Activated T-cell treated with anti-CD3 and anti-CD28 coated beads for 48 hours (primary cell): ENCODE measurements around the gene FJX1.
"Not testable (repeated sequence)": the region's sequence is repeated elsewhere in the genome, so short reads cannot be mapped to it uniquely, and the experiment has no call there.

Experiments used
- DNase-seq: peaks from one replicate; pipeline ENCODE4 v3.0.0-alpha.2; 2020; ENCODE audit warnings: low read depth

FJX1 gene

DNA sequence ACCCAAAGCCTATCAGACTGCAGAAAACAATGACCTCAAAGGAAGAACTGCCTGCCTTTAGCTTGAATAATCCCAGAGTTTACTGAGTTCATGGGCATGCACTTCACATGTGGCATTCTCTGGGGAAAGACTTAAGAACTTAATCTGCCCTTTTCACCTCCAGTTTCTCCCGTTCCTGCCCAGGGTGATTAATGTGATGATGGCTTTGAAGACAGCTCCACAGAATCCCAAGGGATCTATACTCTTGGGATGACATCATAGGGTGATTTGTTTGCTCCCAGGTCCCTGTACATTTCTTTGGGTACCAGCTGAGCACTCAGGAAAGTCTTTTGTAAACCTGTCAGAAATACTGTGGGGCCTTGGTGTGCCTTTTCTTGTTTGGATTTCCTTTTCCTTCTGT, 14.0 kb downstream of the FJX1 start:
- no peak for DNase-seq

DNA sequence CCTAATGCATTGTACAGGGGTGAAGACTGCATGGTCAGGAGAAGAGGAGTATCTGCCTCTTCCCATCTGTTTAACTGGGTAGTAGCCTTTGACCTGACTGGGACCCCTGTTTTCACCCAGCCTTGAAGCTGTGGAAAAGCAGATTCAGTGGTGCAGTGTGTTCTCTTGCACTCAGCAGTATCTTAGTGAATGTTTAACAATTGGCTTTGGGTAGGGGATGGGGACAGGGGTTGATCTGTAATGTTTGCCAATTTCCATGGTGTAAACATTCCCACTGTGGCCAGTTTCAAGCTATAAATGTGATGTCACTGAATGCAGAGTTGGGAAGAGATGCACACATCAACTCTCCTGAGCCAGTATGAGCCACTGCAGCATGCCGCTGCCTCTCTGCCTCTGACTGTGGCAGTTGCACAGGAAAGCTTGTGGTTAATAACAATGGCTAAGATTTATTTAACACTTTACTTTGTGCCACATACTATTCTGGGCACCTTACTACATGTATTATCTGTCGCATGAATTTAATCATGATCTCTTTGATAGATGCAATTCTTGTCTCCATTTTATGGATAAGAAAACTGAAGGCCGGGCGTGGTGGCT, 15.7 kb downstream of the FJX1 start:
- DNase-seq: no peak

- DNase-seq: no peak
These were observed 17.7 kb downstream of the FJX1 start for GRCh38 chr11:35635933-35636332.

- no peak for DNase-seq
These were observed 21.4 kb downstream of the FJX1 start for GRCh38 chr11:35639591-35640179.

- no peak for DNase-seq
These were observed 23.1 kb downstream of the FJX1 start for GRCh38 chr11:35641171-35641897.

- DNase-seq: no peak
These were observed 23.7 kb downstream of the FJX1 start for GRCh38 chr11:35641964-35642363.

DNA sequence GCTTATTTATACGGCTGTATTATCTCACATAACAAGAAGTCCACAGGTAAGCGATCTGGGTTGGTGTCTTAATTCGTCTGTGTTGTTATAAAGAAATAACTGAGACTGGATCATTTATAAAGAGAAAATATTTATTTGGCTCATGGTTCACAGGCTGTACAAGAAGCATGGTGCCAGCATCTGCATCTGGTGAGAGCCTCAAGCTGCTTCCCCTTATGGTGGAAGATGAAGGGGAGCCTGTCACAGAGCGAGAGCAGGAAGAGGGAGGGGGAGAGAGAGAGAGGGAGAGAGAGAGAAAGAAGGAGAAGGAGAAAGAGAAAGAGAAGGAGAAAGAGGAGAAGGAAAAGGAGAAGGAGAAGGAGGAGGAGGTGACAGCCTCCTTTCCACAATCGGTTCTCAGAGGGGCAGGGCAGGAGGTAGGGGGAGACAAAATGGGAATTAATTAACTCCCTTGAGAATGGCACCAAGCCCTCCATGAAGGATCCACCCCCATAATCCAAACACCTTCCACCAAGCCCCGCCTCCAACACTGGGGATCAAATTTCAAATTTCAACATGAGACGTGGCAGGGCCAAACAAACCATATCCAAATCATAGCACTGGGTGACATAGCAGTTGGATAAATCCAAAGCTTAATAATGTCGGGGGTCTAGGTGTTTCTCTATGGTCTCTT, 29.3 kb downstream of the FJX1 start:
- no peak for DNase-seq

GRCh38 chr11:35650006-35650405, 31.7 kb downstream of the FJX1 start:
- no peak for DNase-seq

DNA sequence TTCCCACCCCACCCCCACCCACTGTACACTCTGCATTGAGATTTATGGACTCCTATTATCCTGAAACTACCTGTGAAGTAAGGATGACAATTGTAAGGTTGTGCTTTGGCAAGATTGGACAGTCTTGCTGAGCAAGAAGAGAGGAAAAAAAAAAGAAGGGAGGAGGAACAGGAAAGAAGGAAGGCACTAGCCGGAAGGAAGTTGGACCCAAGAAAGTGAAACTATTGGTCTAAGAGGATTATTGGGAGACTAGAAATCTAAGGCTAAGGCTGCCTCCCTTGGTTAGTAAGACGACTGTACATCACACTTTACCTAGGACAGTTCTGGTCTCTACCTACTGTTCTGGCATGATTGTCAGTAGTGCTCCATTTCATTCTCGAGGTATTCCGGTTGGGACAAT, 32.2 kb downstream of the FJX1 start:
- DNase-seq: no peak

DNA sequence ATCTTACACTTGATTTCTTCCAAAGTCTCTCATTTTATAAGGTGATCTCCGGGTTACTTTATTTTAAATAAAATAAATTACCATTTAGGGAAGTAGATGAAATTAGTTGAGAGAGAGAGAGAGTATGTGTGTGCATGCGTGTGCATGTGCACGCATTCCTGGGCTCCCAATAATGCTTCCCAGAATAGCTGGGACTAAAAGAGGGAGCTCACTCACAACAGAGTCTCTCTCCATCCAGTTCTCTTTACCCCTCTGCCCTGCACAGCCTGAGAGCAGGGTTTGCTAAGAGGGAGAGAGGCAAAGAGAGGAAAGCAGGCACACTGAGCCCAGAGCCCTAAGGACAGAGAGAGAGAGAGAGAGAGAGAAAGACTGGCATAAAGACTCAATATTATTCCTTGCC, 33.0 kb downstream of the FJX1 start:
- no peak for DNase-seq

DNA sequence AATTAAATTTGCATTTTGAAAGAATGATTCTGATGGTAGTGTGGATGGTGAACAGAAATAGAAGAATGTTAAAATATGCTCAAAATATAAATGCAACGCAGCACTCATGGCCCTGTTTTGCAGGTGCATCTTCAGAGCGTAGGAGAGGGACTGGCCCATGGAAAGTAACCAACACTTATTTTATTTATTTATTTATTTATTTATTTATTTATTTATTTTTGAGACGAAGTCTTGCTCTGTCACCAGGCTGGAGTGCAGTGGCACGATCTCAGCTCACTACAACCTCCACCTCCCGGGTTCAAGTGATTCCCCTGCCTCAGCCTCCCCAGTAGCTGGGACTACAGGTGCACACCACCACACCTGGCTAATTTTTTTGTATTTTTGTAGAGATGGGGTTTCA, 34.5 kb downstream of the FJX1 start:
- not testable (repeated sequence) for DNase-seq

DNA sequence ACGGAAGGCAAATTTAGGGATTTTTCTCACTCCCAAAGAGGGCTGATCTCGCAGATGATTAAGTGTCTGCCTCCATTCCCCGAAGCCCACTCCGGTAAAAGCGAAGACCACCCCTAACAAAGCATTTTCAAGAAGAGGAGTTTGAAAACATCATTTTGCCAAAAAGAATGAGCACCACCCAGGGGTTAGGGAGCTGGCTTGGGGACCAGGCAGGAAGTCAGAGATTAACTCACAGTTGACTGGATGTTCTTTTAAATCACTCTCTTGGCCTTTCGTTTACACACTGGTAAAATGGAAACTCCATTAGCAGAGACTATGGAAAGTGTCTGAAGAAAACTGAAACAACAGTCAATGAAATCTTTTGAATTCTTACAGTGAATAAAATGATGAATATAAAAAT, 36.5 kb downstream of the FJX1 start:
- DNase-seq: no peak

- no peak for DNase-seq
These were observed 37.0 kb downstream of the FJX1 start for GRCh38 chr11:35655254-35655653.

DNA sequence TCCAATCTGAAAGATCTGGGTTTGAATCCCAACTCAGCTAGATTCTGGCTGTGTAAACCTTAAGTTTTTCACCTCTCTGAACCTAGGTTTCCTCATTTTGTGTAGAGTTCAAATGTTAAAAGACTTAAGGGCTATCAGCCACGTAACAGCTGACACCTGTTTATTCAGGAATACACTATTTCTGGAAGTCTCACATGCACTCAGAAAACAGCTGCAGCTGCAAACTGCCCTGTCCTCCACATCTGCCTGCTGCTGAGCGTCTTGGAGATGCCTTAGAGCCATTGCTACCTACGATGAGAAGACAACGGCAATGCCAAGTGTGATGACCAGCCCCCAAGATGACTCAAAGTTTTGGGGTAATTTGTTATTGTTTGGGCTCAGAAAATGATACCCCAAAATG, 37.6 kb downstream of the FJX1 start:
- DNase-seq: no peak

DNA sequence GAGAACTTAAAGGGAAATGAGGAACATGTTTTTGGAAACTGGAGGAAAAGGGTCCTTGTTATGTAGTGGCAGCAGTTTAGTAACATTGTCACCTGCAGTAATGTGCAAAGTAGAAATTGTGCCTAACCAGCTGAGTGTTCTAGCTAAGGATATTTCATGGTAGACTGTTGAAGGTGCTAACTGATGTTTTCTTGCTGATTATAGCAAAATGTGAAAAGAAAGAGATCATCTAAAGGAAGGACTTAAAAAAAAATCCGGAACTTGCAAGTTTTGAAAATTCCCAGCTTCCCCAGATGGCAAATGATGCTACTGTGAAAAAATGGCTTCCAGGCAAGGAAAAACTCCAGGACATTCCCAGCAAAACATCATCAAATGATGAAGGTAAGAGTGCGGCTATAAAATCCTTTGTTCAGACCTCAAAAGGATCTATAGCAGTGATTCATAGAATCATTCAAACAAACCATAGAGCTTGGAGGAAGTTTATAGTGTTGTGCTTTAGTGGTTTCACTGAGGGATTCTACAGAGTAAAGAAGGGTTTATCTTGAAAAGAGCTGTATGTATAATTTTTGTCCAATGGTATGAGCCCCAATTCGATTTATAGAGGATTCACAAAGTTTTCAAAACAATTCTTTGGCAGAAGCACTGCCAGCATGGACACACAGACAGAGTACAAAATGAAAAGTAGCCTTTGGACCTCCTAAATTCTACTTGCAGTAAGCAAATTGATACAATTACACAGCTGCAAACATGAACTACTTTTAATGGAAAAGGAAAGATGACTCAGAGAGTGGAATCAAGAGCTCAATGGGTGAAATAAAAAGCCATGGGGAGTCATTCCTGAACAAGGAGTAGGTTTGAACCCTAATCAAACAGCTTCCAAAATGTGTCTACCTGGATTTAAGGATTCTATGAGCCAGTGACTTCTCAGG, 40.0 kb downstream of the FJX1 start:
- DNase-seq: no peak

DNA sequence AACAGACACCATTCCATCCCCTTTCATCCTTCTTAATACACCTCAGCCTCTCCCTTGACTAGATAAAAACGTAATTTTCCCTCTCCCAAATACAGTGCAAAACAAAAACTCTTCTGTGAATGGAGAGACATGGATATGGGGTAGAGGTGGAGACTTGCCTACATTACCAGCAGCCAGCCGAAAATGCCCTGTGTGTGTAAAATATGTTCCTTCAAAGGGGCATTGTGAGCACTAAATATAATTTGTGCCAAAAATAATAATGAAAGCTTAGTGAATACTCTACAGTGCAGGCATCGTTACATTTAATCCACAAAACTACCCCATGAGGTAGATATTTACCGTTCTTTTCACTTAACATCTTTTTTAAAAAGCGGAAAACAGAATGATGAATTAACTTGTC, 43.3 kb downstream of the FJX1 start:
- no peak for DNase-seq

DNA sequence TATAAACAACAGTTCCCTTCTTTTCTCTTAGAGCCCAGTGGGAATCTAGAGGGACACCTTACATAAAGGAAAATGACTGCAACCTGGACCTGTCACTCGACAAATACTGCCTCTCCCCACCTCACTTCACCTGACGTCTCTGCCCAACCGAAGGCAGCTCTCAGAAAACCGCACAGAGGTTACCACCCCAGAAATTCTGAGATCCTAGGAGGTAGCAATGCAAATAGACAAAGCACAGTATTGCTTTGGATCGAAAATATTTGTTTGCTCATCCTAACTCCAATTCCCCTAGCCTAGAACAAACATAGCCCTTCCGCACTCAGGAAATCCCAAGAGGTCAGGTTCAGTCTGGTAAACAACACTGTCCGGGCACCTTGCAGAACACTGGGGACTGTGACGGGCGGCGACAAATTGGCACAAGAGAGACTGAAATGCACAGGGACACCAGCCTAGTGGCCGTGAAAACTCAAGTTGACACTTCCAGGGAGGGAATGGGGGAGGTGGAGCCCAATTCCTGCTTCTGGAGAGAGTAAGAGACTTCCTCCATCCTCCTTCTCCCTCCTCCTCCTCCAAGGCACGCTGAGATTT, 43.9 kb downstream of the FJX1 start:
- no peak for DNase-seq

DNA sequence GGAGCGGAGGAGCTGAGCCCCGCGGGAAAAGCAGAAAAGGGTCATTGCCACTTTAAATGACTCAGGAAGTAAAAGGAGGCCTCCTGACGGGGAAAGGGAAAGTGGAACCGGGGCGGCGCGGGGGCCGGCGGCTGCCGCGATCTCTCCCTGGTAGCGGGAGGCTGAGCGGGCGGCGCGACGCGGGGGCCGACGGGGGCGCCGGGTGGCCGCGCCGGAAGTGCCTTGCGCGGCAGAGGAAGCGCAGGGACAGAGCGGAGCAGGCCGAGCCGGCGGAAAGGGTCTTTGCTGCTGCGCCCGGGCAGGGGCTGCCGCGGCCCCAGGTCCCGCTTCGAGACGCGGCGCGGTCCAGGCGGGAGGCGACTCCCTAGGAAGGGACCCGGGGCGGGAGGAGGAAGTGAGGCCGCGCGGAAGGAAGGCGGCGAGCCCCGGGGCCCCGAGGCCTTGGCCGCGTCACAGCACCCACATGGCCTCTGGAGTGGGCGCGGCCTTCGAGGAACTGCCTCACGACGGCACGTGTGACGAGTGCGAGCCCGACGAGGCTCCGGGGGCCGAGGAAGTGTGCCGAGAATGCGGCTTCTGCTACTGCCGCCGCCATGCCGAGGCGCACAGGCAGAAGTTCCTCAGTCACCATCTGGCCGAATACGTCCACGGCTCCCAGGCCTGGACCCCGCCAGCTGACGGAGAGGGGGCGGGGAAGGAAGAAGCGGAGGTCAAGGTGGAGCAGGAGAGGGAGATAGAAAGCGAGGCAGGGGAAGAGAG, 44.6 kb downstream of the FJX1 start, which contains the start of gene TRIM44:
TSS of gene TRIM44 (plus strand) at position 127 of the 759 bp plus-strand sequence. CDS start at position 464, 337 bp downstream.
- DNase-seq: peak; percentile 80

DNA sequence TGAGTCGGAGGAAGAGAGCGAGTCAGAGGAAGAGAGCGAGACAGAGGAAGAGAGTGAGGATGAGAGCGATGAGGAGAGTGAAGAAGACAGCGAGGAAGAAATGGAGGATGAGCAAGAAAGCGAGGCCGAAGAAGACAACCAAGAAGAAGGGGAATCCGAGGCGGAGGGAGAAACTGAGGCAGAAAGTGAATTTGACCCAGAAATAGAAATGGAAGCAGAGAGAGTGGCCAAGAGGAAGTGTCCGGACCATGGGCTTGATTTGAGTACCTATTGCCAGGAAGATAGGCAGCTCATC, 45.1 kb downstream of the FJX1 start:
- no peak for DNase-seq

- DNase-seq: no peak
These were observed 46.7 kb downstream of the FJX1 start for GRCh38 chr11:35664977-35665441.

DNA sequence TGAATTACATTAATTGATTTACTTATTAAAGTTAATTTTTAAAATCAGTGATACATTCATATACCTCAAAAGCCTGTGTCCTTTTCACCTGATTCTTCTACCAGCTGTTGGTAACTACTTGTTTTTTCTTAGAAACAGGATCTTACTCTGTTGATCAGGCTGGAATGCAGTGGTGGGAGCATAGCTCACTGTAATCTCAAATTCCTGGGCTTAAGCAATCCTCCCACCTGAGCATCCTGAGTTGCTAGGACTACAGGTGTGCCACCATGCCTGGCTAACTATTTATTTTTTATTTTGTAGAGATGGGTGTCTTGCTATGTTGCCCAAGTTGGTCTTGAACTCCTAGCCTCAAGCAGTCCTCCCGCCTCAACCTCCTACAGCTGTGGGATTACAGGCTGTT, 49.0 kb downstream of the FJX1 start:
- no peak for DNase-seq
